GM18508 (cell line): Measurements from ENCODE around the gene RNF145.
"Not testable (repeated sequence)": the region's sequence is repeated elsewhere in the genome, so short reads cannot be mapped to it uniquely, and the experiment has no call there.

ENCODE experiments used
- ATAC-seq: cut with Tn5 transposase; IDR thresholded peaks from one replicate; pipeline ENCODE4 v1.9.1; 2021; ENCODE audit warnings: moderate number of reproducible peaks; ENCODE audit not compliant: insufficient read depth, unreplicated experiment

RNF145 gene

GRCh38 chr5:159163027-159163700 is 46.2 kb downstream of the RNF145 start:
- no peak for ATAC-seq

GRCh38 chr5:159161361-159162214 is 47.8 kb downstream of the RNF145 start:
- ATAC-seq: no peak

- ATAC-seq: not testable (repeated sequence)
Measured at GRCh38 chr5:159158553-159159091, 50.7 kb downstream of the RNF145 start.

GRCh38 chr5:159157552-159157951 is 51.8 kb downstream of the RNF145 start:
- no peak for ATAC-seq

GRCh38 chr5:159156426-159157238 is 52.7 kb downstream of the RNF145 start:
- ATAC-seq: no peak

GRCh38 chr5:159155960-159156359 is 53.4 kb downstream of the RNF145 start:
- ATAC-seq: no peak

- ATAC-seq: no peak
Measured at GRCh38 chr5:159152876-159153275, 56.5 kb downstream of the RNF145 start.

- no peak for ATAC-seq
Measured at GRCh38 chr5:159149085-159149484, 60.3 kb downstream of the RNF145 start.

GRCh38 chr5:159147976-159148375 is 61.4 kb downstream of the RNF145 start:
- no peak for ATAC-seq

- no peak for ATAC-seq
Measured at GRCh38 chr5:159146839-159147238, 62.5 kb downstream of the RNF145 start.

- not testable (repeated sequence) for ATAC-seq
Measured at GRCh38 chr5:159145160-159145559, 64.2 kb downstream of the RNF145 start.

- no peak for ATAC-seq
Measured at GRCh38 chr5:159139802-159140201, 69.6 kb downstream of the RNF145 start.

GRCh38 chr5:159135896-159136531 is 73.3 kb downstream of the RNF145 start:
- no peak for ATAC-seq

- no peak for ATAC-seq
Measured at GRCh38 chr5:159133041-159133741, 76.2 kb downstream of the RNF145 start.

GRCh38 chr5:159132429-159133040 is 76.8 kb downstream of the RNF145 start:
- no peak for ATAC-seq

GRCh38 chr5:159131951-159132350 is 77.4 kb downstream of the RNF145 start:
- no peak for ATAC-seq

GRCh38 chr5:159130871-159131270 is 78.5 kb downstream of the RNF145 start:
- ATAC-seq: no peak

GRCh38 chr5:159128070-159128541 is 81.2 kb downstream of the RNF145 start:
- ATAC-seq: no peak

- ATAC-seq: no peak
Measured at GRCh38 chr5:159123700-159124099, 85.7 kb downstream of the RNF145 start.
